Measurements from ENCODE around the gene NRAP. TPM values are rescaled to one million over a fixed set of nuclear protein-coding genes. Genes with fewer than 3 reads are reported as not detected.

NRAP gene
- total and polyA plus RNA-seq, 2 of the 4 experiments (the other 2 are of a cell fraction): not detected

- WGBS, 2 experiments (ENCODE audit: extremely low coverage in 2 of 2, insufficient read length in 1 of 2): 78% methylated on average over 1 of the region's 3 CpGs; no CpG with 5 or more reads in 1 of the 2 experiments
- no peak overlapping the region for H4K5ac ChIP-seq (ENCODE audit: low read depth, low read length)
- no peaks in the 10 kb centered on the region for H4K20me1 ChIP-seq (ENCODE audit: insufficient read depth, low read length)
- no TSS peak for BruUV-seq (replicated peaks)
- H3K9me3 ChIP-seq (ENCODE audit: control insufficient read depth, insufficient read depth, low read length): no peaks in the 10 kb centered on the region
- DNase-seq (no peak), ATAC-seq (ENCODE audit: low read depth) (no peak)
- H3K27ac ChIP-seq (ENCODE audit: insufficient read depth, low read length): no peak overlapping the region
- ChIA-PET POLR2A (ENCODE audit: unreplicated experiment) (no interaction called here), CTCF (no interaction called here)
- H3K14ac ChIP-seq (replicated peaks; ENCODE audit: low read depth, low read length): no peak overlapping the region
- no peak overlapping the region for H2AFZ ChIP-seq (replicated peaks; ENCODE audit: low read length, poor library complexity)
- intact Hi-C loops (cut with micrococcal nuclease): no loop called here
- no peak overlapping the region for H3K23ac ChIP-seq (ENCODE audit: low read depth, low read length)
- no peak overlapping the region for H4K91ac ChIP-seq (ENCODE audit: insufficient read depth, low read depth, low read length)
- no peak overlapping the region for H3K18ac ChIP-seq (ENCODE audit: low read depth, low read length)
- TF ChIP-seq SMC3 (IDR thresholded peaks at IDR 0.05; ENCODE audit: low read depth, low read length) (no peak), RCOR1 (IDR thresholded peaks at IDR 0.05; ENCODE audit: insufficient replicate concordance, low read length) (no peak), POLR2A (IDR thresholded peaks at IDR 0.05; ENCODE audit: low read depth, low read length) (no peak), MAFK (IDR thresholded peaks at IDR 0.05; ENCODE audit: low read depth, low read length) (no peak), NFE2L2 (IDR thresholded peaks at IDR 0.05; ENCODE audit: low read depth, low read length) (no peak), ELK1 (IDR thresholded peaks at IDR 0.05; ENCODE audit: borderline replicate concordance, low read depth, low read length) (no peak), MAZ (IDR thresholded peaks at IDR 0.05; ENCODE audit: borderline replicate concordance, low read depth, low read length) (no peak), FOS (IDR thresholded peaks at IDR 0.05; ENCODE audit: low read depth, low read length) (no peak), CEBPB (IDR thresholded peaks at IDR 0.05; ENCODE audit: low read depth, low read length) (no peak), RAD21 (IDR thresholded peaks at IDR 0.05; ENCODE audit: low read length) (no peak), MXI1 (IDR thresholded peaks at IDR 0.05; ENCODE audit: borderline replicate concordance, low read depth, low read length) (no peak), CHD1 (IDR thresholded peaks at IDR 0.05; ENCODE audit: low read depth, low read length) (no peak), BHLHE40 (IDR thresholded peaks at IDR 0.05; ENCODE audit: low read depth, low read length) (no peak), RFX5 (IDR thresholded peaks at IDR 0.05; ENCODE audit: low read depth, low read length) (no peak)
- TF ChIP-seq, protein P1, sequence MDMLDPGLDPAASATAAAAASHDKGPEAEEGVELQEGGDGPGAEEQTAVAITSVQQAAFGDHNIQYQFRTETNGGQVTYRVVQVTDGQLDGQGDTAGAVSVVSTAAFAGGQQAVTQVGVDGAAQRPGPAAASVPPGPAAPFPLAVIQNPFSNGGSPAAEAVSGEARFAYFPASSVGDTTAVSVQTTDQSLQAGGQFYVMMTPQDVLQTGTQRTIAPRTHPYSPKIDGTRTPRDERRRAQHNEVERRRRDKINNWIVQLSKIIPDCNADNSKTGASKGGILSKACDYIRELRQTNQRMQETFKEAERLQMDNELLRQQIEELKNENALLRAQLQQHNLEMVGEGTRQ (IDR thresholded peaks at IDR 0.05; ENCODE audit: low read depth, low read length): no peak
- TF ChIP-seq, protein P2, sequence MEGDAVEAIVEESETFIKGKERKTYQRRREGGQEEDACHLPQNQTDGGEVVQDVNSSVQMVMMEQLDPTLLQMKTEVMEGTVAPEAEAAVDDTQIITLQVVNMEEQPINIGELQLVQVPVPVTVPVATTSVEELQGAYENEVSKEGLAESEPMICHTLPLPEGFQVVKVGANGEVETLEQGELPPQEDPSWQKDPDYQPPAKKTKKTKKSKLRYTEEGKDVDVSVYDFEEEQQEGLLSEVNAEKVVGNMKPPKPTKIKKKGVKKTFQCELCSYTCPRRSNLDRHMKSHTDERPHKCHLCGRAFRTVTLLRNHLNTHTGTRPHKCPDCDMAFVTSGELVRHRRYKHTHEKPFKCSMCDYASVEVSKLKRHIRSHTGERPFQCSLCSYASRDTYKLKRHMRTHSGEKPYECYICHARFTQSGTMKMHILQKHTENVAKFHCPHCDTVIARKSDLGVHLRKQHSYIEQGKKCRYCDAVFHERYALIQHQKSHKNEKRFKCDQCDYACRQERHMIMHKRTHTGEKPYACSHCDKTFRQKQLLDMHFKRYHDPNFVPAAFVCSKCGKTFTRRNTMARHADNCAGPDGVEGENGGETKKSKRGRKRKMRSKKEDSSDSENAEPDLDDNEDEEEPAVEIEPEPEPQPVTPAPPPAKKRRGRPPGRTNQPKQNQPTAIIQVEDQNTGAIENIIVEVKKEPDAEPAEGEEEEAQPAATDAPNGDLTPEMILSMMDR (conservative IDR thresholded peaks at IDR 0.05; ENCODE audit: low read depth, low read length): no peak
- dilution Hi-C loops (cut with HindIII; ENCODE audit: low sequenced_read_pairs, unreplicated experiment): no loop called here
- no peak overlapping the region for H2AK9ac ChIP-seq (replicated peaks; ENCODE audit: low read depth, low read length, poor library complexity)
- no peak overlapping the region for H3K4ac ChIP-seq (ENCODE audit: low read depth, low read length)
- H2BK15ac ChIP-seq (ENCODE audit: low read depth, low read length): no peak overlapping the region
- H3K4me2 ChIP-seq (ENCODE audit: low read depth, low read length): no peak overlapping the region
- H3K27me3 ChIP-seq (ENCODE audit: control insufficient read depth, insufficient read depth, low read length): no peaks in the 10 kb centered on the region
- in situ Hi-C loops (cut with MboI; ENCODE audit: low sequenced_read_pairs): no loop called here
- no peaks in the 10 kb centered on the region for H3K9me1 ChIP-seq (ENCODE audit: insufficient read depth, low read length)
- no peaks in the 10 kb centered on the region for H3K4me1 ChIP-seq (ENCODE audit: control insufficient read depth, insufficient read depth, low read length)
- H3K4me3 ChIP-seq (ENCODE audit: insufficient read depth, low read depth, low read length): no peak overlapping the region
- no peak overlapping the region for H2AK5ac ChIP-seq (ENCODE audit: low read depth, low read length)
- H3K9ac ChIP-seq (ENCODE audit: low read depth, low read length): no peak overlapping the region
- H3K56ac ChIP-seq (ENCODE audit: extremely low read depth, insufficient read depth, low read length): no peak overlapping the region
- no peaks in the 10 kb centered on the region for H3K79me1 ChIP-seq (ENCODE audit: low read depth in 1 of 2, low read length in 2 of 2)
- no peaks in the 10 kb centered on the region for H3K36me3 ChIP-seq (ENCODE audit: control insufficient read depth, insufficient read depth, low read length)
- H4K8ac ChIP-seq (ENCODE audit: low read depth in 2 of 2, low read length in 2 of 2): no peak overlapping the region
- no peak overlapping the region for H2BK120ac ChIP-seq (ENCODE audit: low read depth, low read length)
- H2BK20ac ChIP-seq (ENCODE audit: low read depth, low read length): no peak overlapping the region
- H2BK5ac ChIP-seq (ENCODE audit: low read depth, low read length, poor library complexity, severe bottlenecking): no peak overlapping the region
These were observed 111.8 kb downstream of the NRAP start for GRCh38 chr10:113552014-113552413.
